H1 (cell line): ENCODE measurements around the gene BOLA3. TPM values are rescaled to one million over a fixed set of nuclear protein-coding genes. Genes with fewer than 3 reads are reported as not detected.

Experiments
- CTCF ChIA-PET: fragments of 300-600 bp; sonication (Branson Sonifier 250); formaldehyde crosslinking; loops from one replicate; lab custom pipeline; 2021; ENCODE audit not compliant: partially characterized antibody; lab: Charles Lee
- POLR2A ChIA-PET: fragments of 300-600 bp; sonication (Branson Sonifier 250); formaldehyde crosslinking; loops from one replicate; lab custom pipeline; 2021; ENCODE audit warnings: inconsistent platforms; ENCODE audit not compliant: partially characterized antibody; lab: Charles Lee
- DNase-seq, 2 experiments: peaks; one replicate each; pipeline versions ENCODE4 v3.0.0 to v3.0.0-alpha.2; 2010 to 2022; ENCODE audit warnings: low spot score in 2 of 2, low read depth in 1 of 2, mixed read lengths in 1 of 2
- FAIRE-seq: peaks from 2 replicates; lab custom pipeline; 2011; peaks lifted over from hg19 to GRCh38; lab: Jason Lieb, UNC
- H2AFZ ChIP-seq: 2 replicates; pipeline ENCODE4 v1.8.1; 2012; ENCODE audit warnings: low read length, inconsistent platforms
- H2AK5ac ChIP-seq: 2 replicates; pipeline ENCODE4 v1.6.1; 2013; ENCODE audit warnings: low read depth, low read length
- H2BK120ac ChIP-seq: replicated peaks from 2 replicates; pipeline ENCODE3; 2013; ENCODE audit warnings: low read depth, low read length, inconsistent platforms
- H2BK12ac ChIP-seq: 2 replicates; pipeline ENCODE4 v1.6.1; 2013; ENCODE audit warnings: low read depth, low read length
- H2BK15ac ChIP-seq: 2 replicates; pipeline ENCODE4 v1.6.1; 2013; ENCODE audit warnings: low read length
- H2BK20ac ChIP-seq: 2 replicates; pipeline ENCODE4 v1.6.1; 2013; ENCODE audit warnings: low read length
- H2BK5ac ChIP-seq: 2 replicates; pipeline ENCODE4 v1.6.1; 2013; ENCODE audit warnings: low read depth, low read length
- H3K14ac ChIP-seq: 2 replicates; pipeline ENCODE4 v1.6.1; 2013; ENCODE audit warnings: inconsistent platforms; ENCODE audit not compliant: insufficient read length
- H3K18ac ChIP-seq: 2 replicates; pipeline ENCODE4 v1.6.1; 2013; ENCODE audit warnings: low read length; ENCODE audit errors: extremely low read depth
- H3K23ac ChIP-seq: 2 replicates; pipeline ENCODE4 v1.6.1; 2013; ENCODE audit warnings: inconsistent platforms; ENCODE audit not compliant: insufficient read length
- H3K23me2 ChIP-seq: 2 replicates; pipeline ENCODE4 v1.6.1; 2013; ENCODE audit warnings: low read depth, low read length
- H3K27ac ChIP-seq: 2 replicates; pipeline ENCODE4 v1.6.1; 2011; ENCODE audit warnings: low read depth, low read length, inconsistent platforms
- H3K27me3 ChIP-seq, 4 experiments: replicated peaks in 1 of 4; 1 replicate in 1 of 4; 2 replicates in 3 of 4; pipeline versions ENCODE4 v1.6.1 to v1.8.1; 2011 to 2013; ENCODE audit warnings: low read length in 3 of 4, mild to moderate bottlenecking in 3 of 4, inconsistent platforms in 2 of 4, mixed read lengths in 2 of 4, moderate library complexity in 1 of 4; ENCODE audit not compliant: control insufficient read depth in 3 of 4, insufficient read depth in 3 of 4; ENCODE audit errors: extremely low read depth in 1 of 4
- H3K36me3 ChIP-seq, 4 experiments: 2 replicates each; pipeline versions ENCODE4 v1.6.1 to v1.8.1; 2011 to 2013; ENCODE audit warnings: mild to moderate bottlenecking in 4 of 4, low read length in 3 of 4, moderate library complexity in 2 of 4, control low read depth in 1 of 4, inconsistent platforms in 1 of 4; ENCODE audit not compliant: insufficient read depth in 4 of 4, control insufficient read depth in 2 of 4
- H3K4ac ChIP-seq: replicated peaks from 2 replicates; pipeline ENCODE3; 2013; ENCODE audit warnings: low read length, low read depth, mixed read lengths, inconsistent platforms; ENCODE audit not compliant: insufficient read length
- H3K4me1 ChIP-seq, 4 experiments: replicated peaks in 1 of 4; 1 replicate in 1 of 4; 2 replicates in 3 of 4; pipeline versions ENCODE4 v1.6.1 to v1.8.1; 2011 to 2013; ENCODE audit warnings: low read length in 3 of 4, inconsistent platforms in 2 of 4, mixed read lengths in 1 of 4; ENCODE audit not compliant: insufficient read depth in 4 of 4, control insufficient read depth in 3 of 4
- H3K4me2 ChIP-seq, 2 experiments: 2 replicates each; pipeline versions ENCODE4 v1.6.1 to v1.8.1; 2011 to 2013; ENCODE audit warnings: low read depth in 2 of 2, low read length in 2 of 2, control low read depth in 1 of 2, inconsistent platforms in 1 of 2, mild to moderate bottlenecking in 1 of 2; ENCODE audit not compliant: insufficient read depth in 1 of 2
- H3K4me3 ChIP-seq, 4 experiments: fragments of 200-600, 300-600 bp in 1 of 4; sonication (generic), shearing (Covaris generic), sonication (Bioruptor Twin) in 1 of 4; 2 replicates each; pipeline versions ENCODE4 v1.5.1 to v1.8.1; 2011 to 2016; ENCODE audit warnings: low read length in 4 of 4, low read depth in 3 of 4, control low read depth in 2 of 4, inconsistent platforms in 2 of 4, mild to moderate bottlenecking in 2 of 4, mixed read lengths in 1 of 4, moderate library complexity in 1 of 4; ENCODE audit not compliant: insufficient read depth in 2 of 4; ENCODE audit errors: extremely low read depth in 1 of 4
- H3K56ac ChIP-seq: replicated peaks from 2 replicates; pipeline ENCODE3; 2013; ENCODE audit warnings: low read depth, mild to moderate bottlenecking, mixed read lengths, low read length, inconsistent platforms; ENCODE audit not compliant: insufficient read length
- H3K79me1 ChIP-seq: 2 replicates; pipeline ENCODE4 v1.6.1; 2013; ENCODE audit warnings: low read depth, low read length, control low read depth
- H3K79me2 ChIP-seq, 2 experiments: 2 replicates each; pipeline versions ENCODE4 v1.6.1 to v1.8.1; 2012 to 2013; ENCODE audit warnings: low read length in 2 of 2, mild to moderate bottlenecking in 2 of 2, inconsistent platforms in 1 of 2; ENCODE audit not compliant: insufficient read depth in 2 of 2, control insufficient read depth in 1 of 2
- H3K9ac ChIP-seq, 4 experiments: replicated peaks in 1 of 4; 1 replicate in 1 of 4; 2 replicates in 3 of 4; pipeline versions ENCODE4 v1.6.1 to v1.8.1; 2011 to 2013; ENCODE audit warnings: low read depth in 3 of 4, low read length in 3 of 4, control low read depth in 2 of 4, mild to moderate bottlenecking in 2 of 4, moderate library complexity in 2 of 4, inconsistent platforms in 1 of 4; ENCODE audit errors: extremely low read depth in 1 of 4
- H3K9me3 ChIP-seq, 2 experiments: 2 replicates each; pipeline versions ENCODE4 v1.6.1 to v1.8.1; 2012 to 2013; ENCODE audit warnings: mild to moderate bottlenecking in 2 of 2, moderate library complexity in 2 of 2, control low read depth in 1 of 2, inconsistent platforms in 1 of 2, low read depth in 1 of 2, low read length in 1 of 2, mixed read lengths in 1 of 2; ENCODE audit not compliant: insufficient read depth in 2 of 2
- H4K20me1 ChIP-seq, 2 experiments: replicated peaks in 1 of 2; 2 replicates each; pipeline versions ENCODE3 to v1.8.1; 2011 to 2013; ENCODE audit warnings: inconsistent platforms in 2 of 2, low read length in 2 of 2, mild to moderate bottlenecking in 1 of 2; ENCODE audit not compliant: insufficient read depth in 2 of 2, control insufficient read depth in 1 of 2
- H4K5ac ChIP-seq: 2 replicates; pipeline ENCODE4 v1.6.1; 2013; ENCODE audit warnings: low read length, low read depth, mixed read lengths, inconsistent platforms; ENCODE audit not compliant: insufficient read length
- H4K8ac ChIP-seq: 2 replicates; pipeline ENCODE4 v1.8.0; 2013; ENCODE audit warnings: mild to moderate bottlenecking, moderate library complexity, low read length, inconsistent platforms; ENCODE audit not compliant: insufficient read depth; ENCODE audit errors: extremely low read depth
- H4K91ac ChIP-seq: replicated peaks from 2 replicates; pipeline ENCODE3; 2013; ENCODE audit warnings: low read length, mixed read lengths, inconsistent platforms; ENCODE audit not compliant: insufficient read length
- ASH2L ChIP-seq: fragments of 200-600, 300-600 bp; sonication (generic); IDR thresholded peaks from one replicate; pipeline ENCODE4 v1.7.1; 2017; ENCODE audit warnings: low read length
- ATF3 ChIP-seq: IDR thresholded peaks from 2 replicates; pipeline ENCODE4 v1.6.1; 2011; ENCODE audit warnings: low read depth, mild to moderate bottlenecking, low read length; ENCODE audit not compliant: insufficient read depth
- BCL11A ChIP-seq, 2 experiments: IDR thresholded peaks; one replicate each; pipeline ENCODE4 v1.6.1; 2011; ENCODE audit warnings: low read depth in 2 of 2, low read length in 2 of 2, mild to moderate bottlenecking in 2 of 2
- CBX5 ChIP-seq: fragments of 300-800, 300-1000 bp; sonication (generic); IDR thresholded peaks from 2 replicates; pipeline ENCODE4 v1.7.1; 2016; ENCODE audit warnings: antibody characterized with exemption, low read length, low read depth
- CHD2 ChIP-seq: IDR thresholded peaks from 2 replicates; pipeline ENCODE4 v1.6.1; 2012; ENCODE audit warnings: low read length, improper control_type of control experiment
- FOSL1 ChIP-seq: IDR thresholded peaks from 2 replicates; pipeline ENCODE4 v1.6.1; 2011; ENCODE audit warnings: mild to moderate bottlenecking, low read depth, low read length, moderate library complexity; ENCODE audit not compliant: insufficient read depth
- GTF2F1 ChIP-seq: IDR thresholded peaks from 2 replicates; pipeline ENCODE4 v1.6.1; 2012; ENCODE audit warnings: low read depth, low read length, improper control_type of control experiment, borderline replicate concordance
- HDAC6 ChIP-seq: IDR thresholded peaks from one replicate; pipeline ENCODE4 v1.7.1; 2012; ENCODE audit warnings: low read depth, mild to moderate bottlenecking, inconsistent platforms, low read length, moderate library complexity
- KDM1A ChIP-seq: fragments of 200-600, 300-600 bp; sonication (generic); IDR thresholded peaks from 2 replicates; pipeline ENCODE4 v1.7.1; 2016; ENCODE audit warnings: mild to moderate bottlenecking, low read length, borderline replicate concordance
- PHF8 ChIP-seq: fragments of 200-600 bp; sonication (generic); conservative IDR thresholded peaks from 2 replicates; pipeline ENCODE4 v1.7.1; 2012; ENCODE audit warnings: low read depth, mild to moderate bottlenecking, inconsistent platforms, low read length, moderate library complexity
- POLR2A ChIP-seq, 2 experiments: IDR thresholded peaks; 1 replicate in 1 of 2; 2 replicates in 1 of 2; pipeline ENCODE4 v1.6.1; 2011; ENCODE audit warnings: low read depth in 2 of 2, low read length in 2 of 2, mild to moderate bottlenecking in 2 of 2; ENCODE audit errors: control extremely low read depth in 1 of 2
- SP1 ChIP-seq: IDR thresholded peaks from 2 replicates; pipeline ENCODE4 v1.6.1; 2011; ENCODE audit warnings: low read depth, low read length
- TAF1 ChIP-seq: IDR thresholded peaks from 2 replicates; pipeline ENCODE4 v1.6.1; 2011; ENCODE audit warnings: mild to moderate bottlenecking, low read depth, low read length
- TEAD4 ChIP-seq: IDR thresholded peaks from 2 replicates; pipeline ENCODE4 v1.6.1; 2012; ENCODE audit warnings: low read depth, low read length, inconsistent platforms, mixed read lengths
- ZNF274 ChIP-seq: IDR thresholded peaks from 2 replicates; pipeline ENCODE4 v1.7.0; 2012; ENCODE audit warnings: low read length, borderline replicate concordance; ENCODE audit errors: extremely low read depth
- WGBS, 2 experiments: shearing (Covaris generic) in 1 of 2; methylation state at CpG; one replicate each; pipeline versions ENCODE4 v1.1.6 to v1.1.7; 2013 to 2015; ENCODE audit warnings: low lambda C conversion rate in 2 of 2, mixed read lengths in 2 of 2, inconsistent platforms in 1 of 2, low coverage in 1 of 2, missing lambda C conversion rate in 1 of 2; ENCODE audit not compliant: insufficient replicate concordance in 2 of 2, insufficient coverage in 1 of 2, insufficient read length in 1 of 2; ENCODE audit errors: extremely low coverage in 1 of 2, missing lambda C conversion rate in 1 of 2; 5-methylcytosine and 5-hydroxymethylcytosine counted together
- polyA plus RNA-seq, 7 experiments: library from polyadenylated mRNA; depleted of rRNA in 3 of 7; stranded (reverse) in 5 of 7; unstranded in 2 of 7; fragments of >200 nt in 5 of 7; fragments of 200-250 nt in 2 of 7; gene quantifications; 1 replicate in 5 of 7; 2 replicates in 1 of 7; 4 replicates in 1 of 7; pipeline versions ENCODE4 v1.2.1 to v1.2.3, GENCODE V29; 2011 to 2013; ENCODE audit warnings: missing spikeins in 2 of 7, mixed read lengths in 2 of 7
- total RNA-seq: library from RNA; stranded (reverse); fragmentation: NEBNext Ultra II Directional; extraction: Animal tissue kit (Norgen Biotek cat#: 25700); gene quantifications from 2 replicates; pipeline ENCODE4 v1.2.1, GENCODE V29; 2021

Gene BOLA3
- total and polyA plus RNA-seq, 2 of the 8 experiments (the other 6 are each of a cell fraction or from before 2014, with no cell fraction given), result 46.1 to 67.3 TPM

GRCh38 chr2:74110537-74110936 lies 37.2 kb downstream of the BOLA3 start:
- H3K4me1 ChIP-seq, result peaks cover 4 to 13% (median 12%) of the 10 kb centered on the region in 4 experiments
- 0 out of 2 replicates have a peak overlapping the region, but pooled peaks have one; percentile 9 for H2AK5ac ChIP-seq
- no peaks in the 10 kb centered on the region for H3K36me3 ChIP-seq
- H2BK20ac ChIP-seq, result no peak overlapping the region
- no peak overlapping the region for H4K91ac ChIP-seq
- H3K23me2 ChIP-seq, result no peaks in the 10 kb centered on the region
- DNase-seq (no peak), FAIRE-seq (no peak)
- H2BK120ac ChIP-seq, result no peak overlapping the region
- H2AFZ ChIP-seq, result no peak overlapping the region
- H3K27ac ChIP-seq, result no peak overlapping the region
- no peak overlapping the region for H3K14ac ChIP-seq
- no peak overlapping the region for H3K18ac ChIP-seq
- H3K56ac ChIP-seq, result no peak overlapping the region
- no peaks in the 10 kb centered on the region for H3K27me3 ChIP-seq
- CTCF ChIA-PET, result interaction anchor here (0.7 to 3.5 kb wide), 6 partner anchors 10 to 159 kb away, joined by 3 to 19 read pairs (median 4); no protein-coding TSS in a partner anchor
- H2BK15ac ChIP-seq, result no peak overlapping the region
- H2BK12ac ChIP-seq, result no peak overlapping the region
- no peak overlapping the region for H2BK5ac ChIP-seq
- no peak overlapping the region for H3K4ac ChIP-seq
- no peaks in the 10 kb centered on the region for H4K20me1 ChIP-seq
- no peak overlapping the region for H3K4me2 ChIP-seq
- POLR2A ChIA-PET, result interaction anchor here (0.8 to 2.1 kb wide), 4 partner anchors 10 to 38 kb away, joined by 3 to 7 read pairs (median 5); no protein-coding TSS in a partner anchor
- H3K9ac ChIP-seq, result no peak overlapping the region
- H3K23ac ChIP-seq, result no peak overlapping the region
- H3K79me1 ChIP-seq, result no peaks in the 10 kb centered on the region
- no peak overlapping the region for H3K4me3 ChIP-seq
- WGBS, 2 experiments, result 93% methylated on average over 3 of the region's 3 CpGs; no CpG with 5 or more reads in 1 of the 2 experiments
- H3K79me2 ChIP-seq, result no peaks in the 10 kb centered on the region
- no peak overlapping the region for H4K8ac ChIP-seq
- H3K9me3 ChIP-seq, result no peaks in the 10 kb centered on the region
- H4K5ac ChIP-seq, result no peak overlapping the region
- TF ChIP-seq SP1, result no peak
- TF ChIP-seq KDM1A, result no peak
- TF ChIP-seq FOSL1, result no peak
- no peak for TF ChIP-seq HDAC6
- TF ChIP-seq CBX5, result no peak
- TF ChIP-seq ZNF274, result no peak
- no peak for TF ChIP-seq TEAD4
- no peak for TF ChIP-seq TAF1
- no peak for TF ChIP-seq BCL11A (IDR thresholded peaks at IDR 0.05; ENCODE audit: low read depth in 2 of 2, low read length in 2 of 2)
- TF ChIP-seq CHD2, result no peak
- TF ChIP-seq ASH2L, result no peak
- TF ChIP-seq GTF2F1, result no peak
- TF ChIP-seq PHF8, result no peak
- no peak for TF ChIP-seq POLR2A (IDR thresholded peaks at IDR 0.05; ENCODE audit: control extremely low read depth in 1 of 2, low read depth in 2 of 2, low read length in 2 of 2)
- no peak for TF ChIP-seq ATF3
